HEK293T (cell line): ENCODE measurements around the gene TARDBP.
"Not testable (repeated sequence)": the region's sequence is repeated elsewhere in the genome, so short reads cannot be mapped to it uniquely, and the experiment has no call there.

Source experiments
- CTCF ChIA-PET: fragments of 350-600 bp; formaldehyde crosslinking; extraction: SDS; loops from one replicate; lab custom pipeline; 2021; ENCODE audit warnings: antibody characterized with exemption, inconsistent platforms; lab: Yijun Ruan, JAX
- POLR2A ChIA-PET: fragments of 350-600 bp; formaldehyde crosslinking; extraction: SDS; loops from one replicate; lab custom pipeline; 2020; ENCODE audit warnings: antibody characterized with exemption, inconsistent platforms; lab: Yijun Ruan, JAX
- DNase-seq: peaks from one replicate; pipeline ENCODE4 v3.0.0; 2012; ENCODE audit warnings: mixed read lengths; ENCODE audit errors: extremely low spot score
- ARNT ChIP-seq: fragments of 450-650 bp; IDR thresholded peaks from 2 replicates; pipeline ENCODE4 v1.6.1; 2017; ENCODE audit warnings: mild to moderate bottlenecking
- BHLHE40 ChIP-seq: fragments of 450-650 bp; IDR thresholded peaks from 2 replicates; pipeline ENCODE4 v1.6.1; 2016; ENCODE audit warnings: mild to moderate bottlenecking, moderate library complexity, borderline replicate concordance
- CTBP1 ChIP-seq: fragments of 450-650 bp; IDR thresholded peaks from 2 replicates; pipeline ENCODE4 v1.6.1; 2016; ENCODE audit warnings: borderline replicate concordance
- ELF4 ChIP-seq: fragments of 450-650 bp; IDR thresholded peaks from 2 replicates; pipeline ENCODE4 v1.6.1; 2017; ENCODE audit warnings: antibody characterized with exemption
- FOXA1 ChIP-seq: fragments of 450-650 bp; IDR thresholded peaks from 2 replicates; pipeline ENCODE4 v1.6.1; 2016; ENCODE audit warnings: mild to moderate bottlenecking
- FOXK2 ChIP-seq: fragments of 450-650 bp; IDR thresholded peaks from 2 replicates; pipeline ENCODE4 v1.6.1; 2016; ENCODE audit warnings: mild to moderate bottlenecking
- FOXM1 ChIP-seq: fragments of 450-650 bp; IDR thresholded peaks from 2 replicates; pipeline ENCODE4 v1.6.1; 2017; ENCODE audit warnings: mild to moderate bottlenecking, borderline replicate concordance
- HDGF ChIP-seq: fragments of 450-650 bp; IDR thresholded peaks from 2 replicates; pipeline ENCODE4 v1.6.1; 2017; ENCODE audit warnings: antibody characterized with exemption, borderline replicate concordance
- LEF1 ChIP-seq: fragments of 450-650 bp; IDR thresholded peaks from 2 replicates; pipeline ENCODE4 v1.6.1; 2017; ENCODE audit warnings: mild to moderate bottlenecking, borderline replicate concordance
- NFRKB ChIP-seq: fragments of 450-650 bp; IDR thresholded peaks from 2 replicates; pipeline ENCODE4 v1.6.1; 2016; ENCODE audit warnings: mild to moderate bottlenecking, moderate library complexity
- PKNOX1 ChIP-seq: fragments of 450-650 bp; IDR thresholded peaks from 2 replicates; pipeline ENCODE4 v1.6.1; 2016
- SP1 ChIP-seq: fragments of 450-650 bp; IDR thresholded peaks from 2 replicates; pipeline ENCODE4 v1.6.1; 2017
- SUZ12 ChIP-seq: fragments of 450-650 bp; IDR thresholded peaks from 2 replicates; pipeline ENCODE4 v1.6.1; 2016; ENCODE audit warnings: mild to moderate bottlenecking
- TARDBP ChIP-seq: fragments of 450-650 bp; IDR thresholded peaks from 2 replicates; pipeline ENCODE4 v1.6.1; 2016
- ZNF384 ChIP-seq: fragments of 450-650 bp; IDR thresholded peaks from 2 replicates; pipeline ENCODE4 v1.6.1; 2016

Gene TARDBP

GRCh38 chr1:11071463-11072215 is 59.2 kb downstream of the TARDBP start:
- TF ChIP-seq PKNOX1 (no peak), FOXM1 (no peak), CTBP1 (no peak), FOXA1 (no peak), HDGF (no peak), NFRKB (no peak), FOXK2 (no peak), SP1 (no peak), TARDBP (no peak), SUZ12 (no peak), ARNT (no peak), ZNF384 (no peak)
- no peak for DNase-seq
- ChIA-PET POLR2A (interaction anchor here (0.8 to 2.5 kb wide), 3 partner anchors 12 to 28 kb away, joined by 4 to 10 read pairs (median 5); partner anchors contain the start of genes EXOSC10 and SRM), CTCF (no interaction called here)

GRCh38 chr1:11072216-11072917 is 59.9 kb downstream of the TARDBP start:
- no peak for DNase-seq
- ChIA-PET POLR2A (interaction anchor here (0.7 kb wide), 1 partner anchor 13 kb away, joined by 4 read pairs; the partner anchor contains the start of gene SRM), CTCF (interaction anchor here (1.0 kb wide), 1 partner anchor 9 kb away, joined by 3 read pairs; no protein-coding TSS in a partner anchor)
- TF ChIP-seq ELF4 (no peak), FOXA1 (no peak), LEF1 (no peak), FOXM1 (no peak), TARDBP (no peak), SP1 (no peak), NFRKB (no peak), CTBP1 (no peak), SUZ12 (no peak), BHLHE40 (no peak)

GRCh38 chr1:11073398-11073797 is 60.9 kb downstream of the TARDBP start:
- POLR2A ChIA-PET, DNase-seq: not testable (repeated sequence)
- CTCF ChIA-PET = interaction anchor here (1.0 kb wide), 1 partner anchor 8 kb away, joined by 3 read pairs; no protein-coding TSS in a partner anchor
